HEK293 (cell line): Measurements from ENCODE around the gene GALNT6.

Experiments
- ATF2 ChIP-seq: fragments of 450-650 bp; formaldehyde crosslinking; IDR thresholded peaks from 2 replicates; pipeline ENCODE4 v1.5.1; 2016; ENCODE audit warnings: missing biosample characterization, missing genetic modification characterization, low read depth
- CTCF ChIP-seq: fragments of 450-650 bp; formaldehyde crosslinking; IDR thresholded peaks from 2 replicates; pipeline ENCODE4 v1.5.1; 2016; ENCODE audit warnings: missing biosample characterization, missing genetic modification characterization
- ZNF704 ChIP-seq: fragments of 450-650 bp; formaldehyde crosslinking; IDR thresholded peaks from 2 replicates; pipeline ENCODE4 v1.5.1; 2016; ENCODE audit warnings: missing biosample characterization, missing genetic modification characterization

GRCh38 chr12:51323317-51323960 is 67.8 kb downstream of the GALNT6 start:
- no peak for TF ChIP-seq CTCF (tag by site-specific recombination)
- no peak for TF ChIP-seq ATF2 (tag by site-specific recombination)
- TF ChIP-seq ZNF704 (tag by site-specific recombination) = no peak
